HEK293T (cell line): Measurements from ENCODE around the gene MRPS31.

ENCODE experiments used
- FOXA1 ChIP-seq: fragments of 450-650 bp; IDR thresholded peaks from 2 replicates; pipeline ENCODE4 v1.6.1; 2016; ENCODE audit warnings: mild to moderate bottlenecking
- FOXM1 ChIP-seq: fragments of 450-650 bp; IDR thresholded peaks from 2 replicates; pipeline ENCODE4 v1.6.1; 2017; ENCODE audit warnings: mild to moderate bottlenecking, borderline replicate concordance
- LEF1 ChIP-seq: fragments of 450-650 bp; IDR thresholded peaks from 2 replicates; pipeline ENCODE4 v1.6.1; 2017; ENCODE audit warnings: mild to moderate bottlenecking, borderline replicate concordance
- SP1 ChIP-seq: fragments of 450-650 bp; IDR thresholded peaks from 2 replicates; pipeline ENCODE4 v1.6.1; 2017
- SUZ12 ChIP-seq: fragments of 450-650 bp; IDR thresholded peaks from 2 replicates; pipeline ENCODE4 v1.6.1; 2016; ENCODE audit warnings: mild to moderate bottlenecking
- ZNF384 ChIP-seq: fragments of 450-650 bp; IDR thresholded peaks from 2 replicates; pipeline ENCODE4 v1.6.1; 2016
- TF ChIP-seq, protein P1 (sequence below): fragments of 450-650 bp; IDR thresholded peaks from 2 replicates; pipeline ENCODE4 v1.6.1; 2016

- no peak for TF ChIP-seq FOXA1
- no peak for TF ChIP-seq SP1
- TF ChIP-seq SUZ12: no peak
- TF ChIP-seq FOXM1: no peak
- TF ChIP-seq ZNF384: no peak
- TF ChIP-seq LEF1: no peak
- TF ChIP-seq, protein P1, sequence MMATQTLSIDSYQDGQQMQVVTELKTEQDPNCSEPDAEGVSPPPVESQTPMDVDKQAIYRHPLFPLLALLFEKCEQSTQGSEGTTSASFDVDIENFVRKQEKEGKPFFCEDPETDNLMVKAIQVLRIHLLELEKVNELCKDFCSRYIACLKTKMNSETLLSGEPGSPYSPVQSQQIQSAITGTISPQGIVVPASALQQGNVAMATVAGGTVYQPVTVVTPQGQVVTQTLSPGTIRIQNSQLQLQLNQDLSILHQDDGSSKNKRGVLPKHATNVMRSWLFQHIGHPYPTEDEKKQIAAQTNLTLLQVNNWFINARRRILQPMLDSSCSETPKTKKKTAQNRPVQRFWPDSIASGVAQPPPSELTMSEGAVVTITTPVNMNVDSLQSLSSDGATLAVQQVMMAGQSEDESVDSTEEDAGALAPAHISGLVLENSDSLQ: no peak
These were observed 35.3 kb upstream of the MRPS31 start for GRCh38 chr13:40806241-40806640.
